Endothelial cell of umbilical vein (primary cell): ENCODE measurements around the gene TENT4B. TPM values are rescaled to one million over a fixed set of nuclear protein-coding genes. Genes with fewer than 3 reads are reported as not detected.

Source experiments
- BruUV-seq: library from RNA; stranded (reverse); fragments of 400-500 nt; replicated peaks from 2 replicates; lab custom pipeline; 2021; lab: Mats Ljungman, UMichigan
- CTCF ChIA-PET: fragments of 300-600, 350-600 bp; sonication (Branson Sonifier 250); formaldehyde crosslinking; loops from one replicate; lab custom pipeline; 2021; ENCODE audit warnings: antibody characterized with exemption, inconsistent platforms; lab: Charles Lee
- POLR2A ChIA-PET: fragments of 300-600, 350-600 bp; sonication (Branson Sonifier 250); formaldehyde crosslinking; loops from one replicate; lab custom pipeline; 2021; ENCODE audit warnings: antibody characterized with exemption, inconsistent platforms; lab: Charles Lee
- DNase-seq: peaks from one replicate; pipeline ENCODE4 v3.0.0-alpha.2; 2011; ENCODE audit warnings: low read depth, low spot score
- FAIRE-seq: peaks from 2 replicates; lab custom pipeline; 2011; peaks lifted over from hg19 to GRCh38; lab: Jason Lieb, UNC
- H2AFZ ChIP-seq: 2 replicates; pipeline ENCODE4 v1.6.0; 2012; ENCODE audit warnings: low read depth, low read length, control low read depth, inconsistent platforms
- H3K27ac ChIP-seq: 2 replicates; pipeline ENCODE4 v1.5.1; 2011; ENCODE audit warnings: low read depth, mild to moderate bottlenecking, control low read depth, low read length, moderate library complexity; ENCODE audit not compliant: insufficient read depth
- H3K27me3 ChIP-seq, 2 experiments: 2 replicates each; pipeline versions ENCODE4 v1.6.0 to v1.6.1; 2011; ENCODE audit warnings: low read length in 2 of 2, mixed read lengths in 1 of 2; ENCODE audit not compliant: control insufficient read depth in 2 of 2, insufficient read depth in 2 of 2
- H3K36me3 ChIP-seq, 2 experiments: 2 replicates in 1 of 2; 3 replicates in 1 of 2; pipeline ENCODE4 v1.5.1; 2011; ENCODE audit warnings: low read length in 2 of 2, mild to moderate bottlenecking in 1 of 2, moderate library complexity in 1 of 2; ENCODE audit not compliant: control insufficient read depth in 2 of 2, insufficient read depth in 2 of 2; ENCODE audit errors: extremely low read depth in 1 of 2
- H3K4me1 ChIP-seq: 3 replicates; pipeline ENCODE4 v1.5.1; 2011; ENCODE audit warnings: mild to moderate bottlenecking, low read length; ENCODE audit not compliant: control insufficient read depth, insufficient read depth; ENCODE audit errors: extremely low read depth
- H3K4me2 ChIP-seq: 2 replicates; pipeline ENCODE4 v1.6.1; 2011; ENCODE audit warnings: low read length, control low read depth, mixed read lengths; ENCODE audit not compliant: insufficient read depth
- H3K4me3 ChIP-seq, 3 experiments: fragments of 200-600 bp in 1 of 3; sonication (generic), shearing (Covaris generic) in 1 of 3; replicated peaks in 1 of 3; 2 replicates each; pipeline ENCODE4 v1.5.1; 2011 to 2016; ENCODE audit warnings: control low read depth in 3 of 3, low read length in 3 of 3, mild to moderate bottlenecking in 2 of 3, inconsistent platforms in 1 of 3, low read depth in 1 of 3, moderate library complexity in 1 of 3; ENCODE audit not compliant: insufficient read depth in 1 of 3
- H3K79me2 ChIP-seq: 2 replicates; pipeline ENCODE4 v1.6.0; 2012; ENCODE audit warnings: low read length, inconsistent platforms; ENCODE audit not compliant: control insufficient read depth, insufficient read depth
- H3K9ac ChIP-seq: replicated peaks from 2 replicates; pipeline ENCODE3; 2011; ENCODE audit warnings: low read length, control low read depth; ENCODE audit not compliant: insufficient read depth; ENCODE audit errors: extremely low read depth
- H3K9me1 ChIP-seq: replicated peaks from 3 replicates; pipeline ENCODE4 v1.6.0; 2011; ENCODE audit warnings: mild to moderate bottlenecking, low read length; ENCODE audit not compliant: control insufficient read depth, insufficient read depth; ENCODE audit errors: extremely low read depth
- H3K9me3 ChIP-seq: replicated peaks from 2 replicates; pipeline ENCODE4 v1.5.1; 2012; ENCODE audit warnings: low read length, inconsistent platforms; ENCODE audit not compliant: control insufficient read depth, insufficient read depth
- H4K20me1 ChIP-seq: replicated peaks from 2 replicates; pipeline ENCODE3; 2011; ENCODE audit warnings: mild to moderate bottlenecking, low read length; ENCODE audit not compliant: control insufficient read depth, insufficient read depth; ENCODE audit errors: extremely low read depth
- CTCF ChIP-seq, 2 donors: IDR thresholded peaks; 1 replicate in 1 of 2; 2 replicates in 1 of 2; pipeline ENCODE4 v1.5.1; 2011; ENCODE audit warnings: low read length in 2 of 2, mild to moderate bottlenecking in 2 of 2, moderate library complexity in 2 of 2, control low read depth in 1 of 2, inconsistent platforms in 1 of 2, low read depth in 1 of 2; ENCODE audit not compliant: insufficient read depth in 1 of 2; ENCODE audit errors: extremely low read depth in 1 of 2
- EZH2 ChIP-seq: IDR thresholded peaks from 2 replicates; pipeline ENCODE4 v1.6.1; 2012; ENCODE audit warnings: borderline replicate concordance, low read depth, mild to moderate bottlenecking, moderate library complexity, low read length, inconsistent platforms; ENCODE audit not compliant: severe bottlenecking
- FOS ChIP-seq: IDR thresholded peaks from 2 replicates; pipeline ENCODE4 v1.6.1; 2011; ENCODE audit warnings: mild to moderate bottlenecking, low read length, moderate library complexity, borderline replicate concordance; ENCODE audit not compliant: insufficient read depth
- GATA2 ChIP-seq: IDR thresholded peaks from 2 replicates; pipeline ENCODE4 v1.7.0; 2011; ENCODE audit warnings: low read depth, mild to moderate bottlenecking, moderate library complexity, mixed read lengths, low read length; ENCODE audit not compliant: insufficient read length, insufficient read depth
- MAX ChIP-seq: IDR thresholded peaks from 2 replicates; pipeline ENCODE4 v1.6.1; 2011; ENCODE audit not compliant: insufficient read depth, insufficient read length
- POLR2AphosphoS5 ChIP-seq: IDR thresholded peaks from 2 replicates; pipeline ENCODE4 v1.6.1; 2012; ENCODE audit warnings: low read depth, mild to moderate bottlenecking, control low read depth, low read length, moderate library complexity; ENCODE audit not compliant: insufficient read depth
- dilution Hi-C: fragments of 300-500 bp; cut with MboI; formaldehyde crosslinking; loops from one replicate; pipeline ENCODE4 v1.15.0; 2019; ENCODE audit warnings: low sequenced_read_pairs; ENCODE audit not compliant: extremely low pct_ligation_motif_present
- intact Hi-C: fragments of 100-400 bp; cut with micrococcal nuclease; formaldehyde crosslinking; loops from one replicate; pipeline ENCODE4 v1.10.0; 2022
- polyA plus RNA-seq, 4 experiments: library from polyadenylated mRNA; depleted of rRNA in 3 of 4; stranded (reverse) in 3 of 4; unstranded in 1 of 4; fragments of >200 nt; gene quantifications; 2 replicates each; pipeline versions ENCODE4 v1.2.1 to v1.2.3, GENCODE V29; 2011 to 2012; ENCODE audit warnings: missing spikeins in 1 of 4
- total RNA-seq: library from RNA; stranded (reverse); gene quantifications from 2 replicates; pipeline ENCODE4 v1.2.3, GENCODE V29; 2021

The TENT4B gene
- total and polyA plus RNA-seq, 2 donors (not counting 3 experiments of a cell fraction or from before 2014, with no cell fraction given), result 4.2 to 13.1 TPM

- intact Hi-C loops (no loop called here), dilution Hi-C loops (no loop called here)
- TF ChIP-seq EZH2 (no peak), CTCF (IDR thresholded peaks at IDR 0.05; ENCODE audit: extremely low read depth in 1 of 2, insufficient read depth in 1 of 2, low read depth in 1 of 2, low read length in 2 of 2) (no peak), FOS (no peak), GATA2 (no peak), MAX (no peak), POLR2AphosphoS5 (no peak)
- Histone ChIP-seq H3K36me3 (peaks cover 2 to 12% of the 10 kb centered on the region in 2 experiments), H3K9ac (no peak overlapping the region), H3K9me1 (no peaks in the 10 kb centered on the region), H2AFZ (no peak overlapping the region), H4K20me1 (no peaks in the 10 kb centered on the region), H3K27ac (no peak overlapping the region), H3K79me2 (no peaks in the 10 kb centered on the region), H3K4me3 (no peak overlapping the region), H3K27me3 (no peaks in the 10 kb centered on the region), H3K4me2 (no peak overlapping the region), H3K4me1 (no peaks in the 10 kb centered on the region), H3K9me3 (no peaks in the 10 kb centered on the region)
- CTCF ChIA-PET, result interaction anchor here (0.9 to 1.6 kb wide), 4 partner anchors 16 to 438 kb away, joined by 3 to 4 read pairs (median 3); partner anchors contain the start of gene CNEP1R1
- POLR2A ChIA-PET, result no interaction called here
- no peak for DNase-seq
- no TSS peak for BruUV-seq
- FAIRE-seq, result no peak
Observed at GRCh38 chr16:50227665-50228064, 74.6 kb downstream of the TENT4B start.
